PC-9 (cell line): ENCODE results near the gene EIF4E1B. TPM values are rescaled to one million over a fixed set of nuclear protein-coding genes. Genes with fewer than 3 reads are reported as not detected.

ENCODE experiments used
- BruUV-seq: library from RNA; stranded (reverse); fragments of 400-500 nt; replicated peaks from 2 replicates; lab custom pipeline; 2021; lab: Mats Ljungman, UMichigan
- CTCF ChIA-PET: fragments of 300-600 bp; sonication (Branson Sonifier 250); formaldehyde crosslinking; loops from one replicate; lab custom pipeline; 2022; ENCODE audit warnings: antibody characterized with exemption; lab: Charles Lee
- POLR2A ChIA-PET: fragments of 300-600 bp; sonication (Branson Sonifier 250); formaldehyde crosslinking; loops from one replicate; lab custom pipeline; 2022; ENCODE audit warnings: antibody characterized with exemption; ENCODE audit not compliant: unreplicated experiment; lab: Charles Lee
- DNase-seq, 2 experiments: peaks; one replicate each; pipeline versions ENCODE4 v3.0.0 to v3.0.0-alpha.2; 2015 to 2022; ENCODE audit warnings: mixed read lengths in 1 of 2
- H2AFZ ChIP-seq: fragments of 200-600 bp; sonication (generic); 2 replicates; pipeline ENCODE4 v1.8.1; 2017; ENCODE audit warnings: antibody characterized with exemption
- H3F3A ChIP-seq: fragments of 200-600 bp; sonication (generic); 2 replicates; pipeline ENCODE4 v1.8.1; 2017; ENCODE audit warnings: antibody characterized with exemption, mild to moderate bottlenecking, low read depth; ENCODE audit not compliant: insufficient read depth
- H3K27ac ChIP-seq: fragments of 200-600 bp; sonication (generic); 2 replicates; pipeline ENCODE4 v1.6.1; 2016; ENCODE audit warnings: mixed run types
- H3K27me3 ChIP-seq: fragments of 200-600 bp; sonication (generic); 2 replicates; pipeline ENCODE4 v1.6.1; 2016; ENCODE audit warnings: low read depth, mixed run types; ENCODE audit not compliant: insufficient read depth
- H3K36me3 ChIP-seq: fragments of 200-600 bp; sonication (generic); 2 replicates; pipeline ENCODE4 v1.6.1; 2016; ENCODE audit warnings: low read depth, mixed run types
- H3K4me1 ChIP-seq: fragments of 200-600 bp; sonication (generic); replicated peaks from 2 replicates; pipeline ENCODE4 v1.6.1; 2016; ENCODE audit warnings: mixed run types; ENCODE audit not compliant: insufficient read depth
- H3K4me2 ChIP-seq: fragments of 200-600 bp; sonication (generic); 2 replicates; pipeline ENCODE4 v1.6.1; 2017; ENCODE audit warnings: mixed run types
- H3K4me3 ChIP-seq: fragments of 200-600 bp; sonication (generic); 2 replicates; pipeline ENCODE4 v1.6.1; 2016; ENCODE audit warnings: mixed run types
- H3K79me2 ChIP-seq: fragments of 200-600 bp; sonication (generic); 2 replicates; pipeline ENCODE4 v1.6.1; 2017; ENCODE audit warnings: low read depth, mixed run types
- H3K9me2 ChIP-seq: fragments of 200-600 bp; sonication (generic); 2 replicates; pipeline ENCODE4 v1.8.1; 2017; ENCODE audit warnings: mild to moderate bottlenecking; ENCODE audit not compliant: insufficient read depth
- H3K9me3 ChIP-seq: fragments of 200-600 bp; sonication (generic); 2 replicates; pipeline ENCODE4 v1.8.1; 2016; ENCODE audit warnings: low read depth; ENCODE audit not compliant: insufficient read depth
- H4K20me1 ChIP-seq: fragments of 200-600 bp; sonication (generic); 2 replicates; pipeline ENCODE4 v1.8.1; 2017; ENCODE audit not compliant: insufficient read depth
- CTCF ChIP-seq: fragments of 200-600 bp; sonication (generic); conservative IDR thresholded peaks from 2 replicates; pipeline ENCODE4 v1.6.1; 2017; ENCODE audit warnings: mixed run types, antibody characterized with exemption, mild to moderate bottlenecking, moderate library complexity
- EZH2 ChIP-seq: fragments of 200-600 bp; sonication (generic); IDR thresholded peaks from 2 replicates; pipeline ENCODE4 v1.8.0; 2017; ENCODE audit warnings: antibody characterized with exemption, low read depth
- intact Hi-C: fragments of 100-400 bp; cut with micrococcal nuclease; formaldehyde crosslinking; loops from one replicate; pipeline ENCODE4 v1.10.0; 2022; ENCODE audit not compliant: unreplicated experiment
- total RNA-seq: library from RNA; stranded (reverse); gene quantifications from 2 replicates; pipeline ENCODE4 v1.2.3, GENCODE V29; 2021

EIF4E1B gene
- total RNA-seq, 1 experiment from 2014 or later = not detected

- H3K4me2 ChIP-seq = no peak overlapping the region
- peaks cover 24% of the 10 kb centered on the region; the same call in 1 of the 2 replicates for H3K4me1 ChIP-seq
- H3K27ac ChIP-seq = no peak overlapping the region
- H3K9me2 ChIP-seq = no peaks in the 10 kb centered on the region
- intact Hi-C loops = no loop called here
- no peaks in the 10 kb centered on the region for H3K36me3 ChIP-seq
- H3K4me3 ChIP-seq = no peak overlapping the region
- no peak overlapping the region for H2AFZ ChIP-seq
- peaks cover 4% of the 10 kb centered on the region; the same call in 1 of the 2 replicates for H4K20me1 ChIP-seq
- BruUV-seq = no TSS peak
- ChIA-PET CTCF (no interaction called here), POLR2A (no interaction called here)
- peaks cover 18% of the 10 kb centered on the region for H3F3A ChIP-seq
- no peaks in the 10 kb centered on the region for H3K79me2 ChIP-seq
- DNase-seq = no peak
- no peaks in the 10 kb centered on the region for H3K27me3 ChIP-seq
- no peaks in the 10 kb centered on the region for H3K9me3 ChIP-seq
- TF ChIP-seq EZH2 = no peak
- no peak for TF ChIP-seq CTCF
Observed at GRCh38 chr5:176612008-176612407, 18.5 kb upstream of the EIF4E1B start.

GRCh38 chr5:176612855-176613254 is 17.6 kb upstream of the EIF4E1B start:
- H3K4me3 ChIP-seq = no peak overlapping the region
- CTCF ChIA-PET = no interaction called here
- no peaks in the 10 kb centered on the region for H3K36me3 ChIP-seq
- DNase-seq = no peak
- peaks cover 18% of the 10 kb centered on the region for H3F3A ChIP-seq
- intact Hi-C loops = no loop called here
- H3K27me3 ChIP-seq = no peaks in the 10 kb centered on the region
- no peak overlapping the region for H2AFZ ChIP-seq
- H3K4me1 ChIP-seq = peaks cover 24% of the 10 kb centered on the region; the same call in 1 of the 2 replicates
- H3K9me3 ChIP-seq = no peaks in the 10 kb centered on the region
- no peaks in the 10 kb centered on the region for H3K9me2 ChIP-seq
- H3K79me2 ChIP-seq = no peaks in the 10 kb centered on the region
- H4K20me1 ChIP-seq = 0 out of 2 replicates have a peak, but pooled peaks cover 4% of the 10 kb centered on the region
- TF ChIP-seq EZH2 = no peak
- no peak for TF ChIP-seq CTCF
- BruUV-seq = no TSS peak
- H3K4me2 ChIP-seq = no peak overlapping the region
- no peak overlapping the region for H3K27ac ChIP-seq
- POLR2A ChIA-PET = no interaction called here

- POLR2A ChIA-PET = interaction anchor here (0.5 to 0.8 kb wide), 2 partner anchors 176 to 430 kb away, joined by 4 to 13 read pairs; no protein-coding TSS in a partner anchor
- H3K4me2 ChIP-seq = peak overlapping the region; percentile 14; the same call in 1 of the 2 replicates
- H3K4me3 ChIP-seq = no peak overlapping the region
Observed at GRCh38 chr5:176614805-176615478, 15.5 kb upstream of the EIF4E1B start.

More at GRCh38 chr5:176614805-176615478, 15.5 kb upstream of the EIF4E1B start:
- Histone ChIP-seq H3F3A (peaks cover 9% of the 10 kb centered on the region), H3K27me3 (no peaks in the 10 kb centered on the region), H4K20me1 (no peaks in the 10 kb centered on the region), H3K9me3 (no peaks in the 10 kb centered on the region), H3K79me2 (no peaks in the 10 kb centered on the region), H3K36me3 (no peaks in the 10 kb centered on the region), H2AFZ (no peak overlapping the region), H3K4me1 (peaks cover 24% of the 10 kb centered on the region; the same call in 1 of the 2 replicates), H3K27ac (no peak overlapping the region), H3K9me2 (no peaks in the 10 kb centered on the region)
- no TSS peak for BruUV-seq
- intact Hi-C loops = no loop called here
- DNase-seq = no peak
- no peak for TF ChIP-seq EZH2
- no peak for TF ChIP-seq CTCF
- CTCF ChIA-PET = no interaction called here
